Glomerular visceral epithelial cell (primary cell): ENCODE results near the gene FCAMR.

Experiments used
- DNase-seq: peaks from one replicate; pipeline ENCODE4 v3.0.0-alpha.2; 2016; ENCODE audit errors: extremely low spot score

Gene FCAMR

DNA sequence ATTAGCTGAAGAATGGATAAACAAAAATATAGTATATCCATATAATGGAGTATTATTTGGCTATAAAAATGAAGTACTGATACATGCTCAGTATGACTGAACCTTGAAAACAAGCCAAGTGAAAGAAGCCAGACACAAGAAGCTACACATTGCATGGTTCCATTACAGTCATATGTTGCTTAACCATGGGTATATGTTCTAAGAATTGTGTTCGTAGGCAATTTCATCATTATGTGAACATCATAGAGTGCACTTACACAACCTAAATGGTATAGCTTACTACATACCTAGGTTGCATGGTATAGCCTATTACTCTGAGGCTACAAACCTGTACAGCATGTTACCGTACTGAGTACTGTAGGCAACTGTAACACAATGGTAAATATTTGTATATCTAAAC is 28.6 kb upstream of the FCAMR start:
- DNase-seq, result no peak

DNA sequence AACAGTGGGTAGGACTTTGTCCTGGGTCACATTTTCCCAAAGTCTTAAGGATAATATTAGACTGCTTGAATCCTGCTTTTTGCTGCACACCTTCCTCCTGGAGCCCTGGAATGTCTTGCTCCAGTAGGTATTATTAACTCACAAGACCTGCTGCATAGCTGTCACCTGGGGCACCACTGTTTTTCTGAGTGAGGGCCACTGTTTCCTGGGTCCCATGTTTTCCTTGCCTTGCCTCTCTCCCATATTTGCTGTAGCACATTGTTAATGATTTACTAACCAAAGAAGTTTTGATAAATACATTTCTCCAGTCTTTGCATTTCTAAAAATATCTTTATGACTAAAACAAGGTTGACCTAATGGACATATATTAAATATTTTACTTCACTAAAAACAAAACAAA is 22.5 kb upstream of the FCAMR start:
- no peak for DNase-seq

DNA sequence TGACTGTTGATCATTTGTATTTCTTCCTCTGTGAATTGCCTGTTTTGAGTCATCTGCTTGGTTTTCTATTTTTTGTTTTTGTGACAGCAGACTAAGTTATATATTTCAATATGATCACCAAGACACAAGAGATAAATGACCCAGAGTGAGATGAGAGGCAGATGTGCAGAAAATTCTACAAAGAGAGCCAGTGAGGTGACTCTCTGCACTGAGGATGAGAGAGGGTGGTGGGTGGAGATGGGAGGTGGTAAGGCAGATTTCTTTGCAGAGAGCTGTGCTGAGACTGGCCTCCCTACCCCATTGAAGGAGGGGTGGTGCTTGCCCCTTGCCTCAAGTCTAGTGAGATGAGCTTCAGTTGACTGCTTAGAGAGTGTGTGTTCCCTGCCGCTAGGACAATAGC is 17.6 kb upstream of the FCAMR start:
- DNase-seq, result no peak

- DNase-seq, result no peak
These were observed 16.6 kb upstream of the FCAMR start for GRCh38 chr1:206986885-206987284.

DNA sequence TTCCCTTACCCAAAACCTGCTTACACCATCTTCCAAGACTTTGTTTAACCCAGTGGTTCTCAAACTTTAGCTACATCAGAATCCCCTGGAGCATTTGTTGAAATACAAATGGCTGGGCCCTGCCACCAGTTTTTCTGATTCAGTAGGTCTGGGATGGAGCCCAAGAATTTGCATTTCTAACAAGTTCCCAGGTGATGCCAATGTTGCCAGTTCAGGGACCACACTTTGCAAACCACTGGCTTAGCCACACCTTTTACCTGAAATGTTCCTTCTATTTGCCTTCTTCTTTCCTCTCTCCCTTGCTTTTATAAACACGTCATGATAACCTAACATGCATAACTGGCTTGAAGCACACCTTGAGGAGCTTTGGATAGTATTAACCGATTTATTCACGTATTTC is 16.1 kb upstream of the FCAMR start:
- DNase-seq, result no peak

DNA sequence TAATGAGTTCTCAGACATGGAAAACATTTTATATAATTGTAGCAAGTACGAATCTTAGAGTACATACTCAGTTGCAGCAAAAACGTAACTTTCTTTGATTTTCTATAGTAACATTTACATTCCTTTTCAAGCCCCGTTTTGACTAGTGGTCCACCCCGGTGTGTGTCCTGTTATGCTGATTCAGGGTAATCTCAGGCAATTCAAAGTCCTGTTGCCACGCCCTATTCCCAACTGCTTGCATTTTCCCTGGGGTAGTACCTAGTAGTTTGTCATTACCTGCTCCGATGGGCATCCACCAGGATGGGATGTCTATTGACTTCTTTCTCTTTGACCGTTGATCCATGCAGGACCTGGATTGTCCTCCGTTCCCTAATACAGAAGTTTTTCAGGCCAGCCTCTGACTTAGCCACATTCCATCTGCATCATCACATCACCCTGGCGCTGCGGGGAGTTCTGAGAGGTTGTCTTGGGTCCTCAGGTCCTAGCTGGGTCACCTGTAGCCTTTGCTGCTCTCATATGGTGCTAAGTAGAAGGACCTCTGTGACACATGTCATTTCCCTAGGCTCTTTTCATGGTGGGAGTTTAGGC is 15.0 kb upstream of the FCAMR start:
- no peak for DNase-seq

- peak; percentile 68 for DNase-seq
These were observed 12.0 kb upstream of the FCAMR start for GRCh38 chr1:206982216-206982615.

DNA sequence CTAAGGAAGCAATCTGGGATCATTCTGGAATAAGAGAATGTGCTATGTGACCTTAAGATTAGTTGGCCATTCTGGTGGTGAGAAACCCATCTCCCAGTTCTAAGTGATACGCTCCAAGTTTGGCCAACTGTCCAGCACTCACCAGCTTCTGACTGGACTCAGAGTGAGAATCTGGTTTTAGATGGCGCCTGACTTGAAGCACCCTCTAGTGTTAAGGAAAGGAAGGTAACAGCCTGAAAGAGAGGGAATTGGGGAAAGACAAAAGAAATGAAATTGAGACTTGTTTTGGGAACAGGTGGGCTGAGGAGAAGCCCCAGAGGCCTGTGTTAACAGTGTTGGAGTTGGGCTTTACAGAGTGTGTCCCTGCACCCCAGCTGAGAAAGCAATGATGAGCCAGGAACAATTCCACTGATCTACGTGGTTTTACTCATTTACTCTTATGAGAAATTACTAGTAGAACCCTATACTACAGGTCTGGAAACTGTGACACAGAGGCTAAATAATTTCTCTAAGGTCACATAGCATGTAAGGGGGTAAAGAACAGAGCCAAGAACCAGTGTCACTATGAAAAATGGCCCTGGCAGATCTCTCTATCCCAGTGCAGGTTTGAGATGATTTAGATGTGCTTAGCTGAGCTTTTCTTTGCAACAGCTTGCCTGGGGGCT is 9.3 kb upstream of the FCAMR start:
- peak; percentile 47 for DNase-seq

DNA sequence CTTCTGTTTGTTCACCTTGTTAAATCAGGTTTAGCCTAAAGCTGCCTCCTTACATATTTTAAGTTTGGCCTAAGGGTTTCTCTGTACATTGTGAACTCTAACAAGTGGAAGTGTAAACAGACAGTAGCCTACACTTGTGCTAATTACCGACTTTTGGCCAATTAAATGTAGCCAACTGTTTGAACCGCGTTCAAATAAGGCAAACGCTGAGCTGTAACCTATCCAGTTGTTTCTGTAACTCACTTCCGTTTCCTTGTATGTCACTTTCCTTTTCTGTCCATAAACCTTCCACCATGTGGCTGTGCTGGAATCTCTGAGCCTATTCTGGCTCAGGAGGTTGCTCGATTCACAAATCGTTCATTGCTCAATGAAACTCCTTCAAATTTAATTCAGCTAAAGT is 8.0 kb upstream of the FCAMR start:
- no peak for DNase-seq

DNA sequence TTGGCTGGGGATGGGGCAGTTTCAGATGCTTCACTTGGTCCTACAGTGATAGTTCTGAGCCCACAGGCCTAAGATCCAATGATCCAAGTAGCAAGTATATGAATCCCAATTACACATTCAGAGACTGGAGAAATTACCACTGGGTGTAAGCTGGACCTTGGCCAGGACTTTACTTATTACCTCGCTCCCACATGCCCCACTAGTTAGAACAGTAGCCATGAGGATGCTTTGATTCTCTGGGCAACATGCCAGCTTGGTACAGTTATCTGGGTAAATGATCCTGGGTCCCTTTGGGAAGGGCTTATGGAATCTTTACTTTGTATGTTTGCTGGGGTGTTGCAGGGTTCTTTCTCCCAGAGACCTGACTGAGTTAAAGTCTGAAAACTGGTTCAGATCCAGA is 5.0 kb upstream of the FCAMR start:
- DNase-seq, result peak; percentile 69

DNA sequence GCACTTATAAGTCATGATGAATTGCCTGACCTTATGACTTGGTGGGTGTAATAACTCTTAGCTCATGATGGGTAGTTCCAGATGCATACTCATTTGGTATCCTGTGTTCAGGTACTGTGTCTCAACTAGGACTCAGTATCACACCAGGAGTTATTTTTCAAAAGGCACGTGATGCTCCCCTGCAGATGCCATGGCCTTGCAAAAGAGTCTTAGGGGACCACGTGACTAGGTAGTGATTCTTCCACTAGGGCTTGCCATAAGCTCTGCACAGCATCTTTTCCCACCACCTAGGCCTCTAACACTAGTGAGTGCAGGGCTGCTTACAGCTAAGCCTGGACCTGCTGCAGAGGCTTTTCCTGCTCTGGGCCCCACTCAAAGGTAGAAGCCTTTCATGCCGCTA is 3.9 kb upstream of the FCAMR start:
- DNase-seq, result no peak

DNA sequence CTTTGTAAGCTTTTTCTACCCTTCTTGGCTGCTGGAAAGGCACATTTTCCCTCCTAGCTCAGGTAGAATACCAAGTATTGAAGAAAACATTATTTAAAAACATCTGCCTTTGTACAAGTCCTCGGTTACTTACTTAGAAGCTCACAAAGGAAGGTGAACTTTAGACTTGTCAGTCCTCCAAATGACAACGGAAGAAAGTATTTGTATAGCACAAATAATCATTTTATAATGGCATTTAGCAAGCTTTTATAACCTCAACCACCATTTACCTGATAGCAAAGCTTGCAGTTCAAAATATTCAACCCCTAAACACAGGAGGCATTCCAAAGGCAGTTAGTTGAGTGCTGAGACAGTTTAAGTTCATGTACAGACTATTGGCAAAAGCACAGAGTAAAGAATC is 2.5 kb upstream of the FCAMR start:
- DNase-seq, result no peak

DNA sequence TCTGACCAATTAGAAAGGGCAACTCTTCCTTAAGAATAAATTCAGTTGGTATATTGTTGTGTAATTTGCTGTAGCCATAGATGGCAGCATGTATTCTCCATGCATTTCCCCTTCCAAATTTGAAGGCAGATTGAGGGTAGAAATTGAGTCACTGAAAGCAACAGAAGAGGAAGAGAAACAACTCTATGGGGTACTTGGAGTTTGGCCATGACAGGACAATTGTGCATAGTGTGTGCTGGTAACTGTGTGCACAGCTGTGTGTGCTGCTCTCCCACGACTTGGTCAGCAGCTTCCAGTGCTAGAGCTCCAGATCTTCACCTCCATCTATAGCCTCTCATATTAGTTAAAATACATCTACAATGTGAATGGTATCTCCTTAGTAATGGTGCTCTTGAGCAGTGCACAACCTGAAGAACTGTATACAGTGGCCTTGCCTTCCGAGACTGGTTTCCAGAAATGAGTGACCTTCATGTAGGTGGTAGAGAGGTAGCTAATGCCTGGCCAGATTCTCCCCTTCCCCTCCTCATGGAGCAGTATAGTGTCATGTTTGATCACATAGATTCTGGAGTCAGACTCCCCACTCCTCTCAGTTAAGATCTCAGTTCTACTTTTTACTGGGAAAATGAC is 882 bp upstream of the FCAMR start:
- DNase-seq, result no peak

DNA sequence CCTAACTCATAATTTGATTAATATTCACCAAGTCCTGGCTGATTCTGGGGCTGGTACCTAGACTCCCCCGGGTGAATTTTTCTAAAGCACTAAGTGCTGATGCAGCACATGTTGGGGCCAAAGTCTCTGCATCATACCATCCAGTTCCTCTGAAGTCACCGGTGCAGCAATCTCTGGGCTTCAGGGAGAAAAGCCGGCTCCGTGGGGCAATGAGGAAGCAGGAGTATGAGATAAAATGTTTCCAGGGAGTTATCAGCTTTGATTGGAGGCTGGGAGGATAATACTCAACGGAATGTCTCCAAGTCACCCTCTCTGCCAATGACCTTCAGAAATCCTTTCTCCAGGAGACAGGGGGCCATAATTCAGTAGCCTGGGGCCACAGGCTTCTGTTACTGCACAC is 1.2 kb downstream of the FCAMR start:
- no peak for DNase-seq

DNA sequence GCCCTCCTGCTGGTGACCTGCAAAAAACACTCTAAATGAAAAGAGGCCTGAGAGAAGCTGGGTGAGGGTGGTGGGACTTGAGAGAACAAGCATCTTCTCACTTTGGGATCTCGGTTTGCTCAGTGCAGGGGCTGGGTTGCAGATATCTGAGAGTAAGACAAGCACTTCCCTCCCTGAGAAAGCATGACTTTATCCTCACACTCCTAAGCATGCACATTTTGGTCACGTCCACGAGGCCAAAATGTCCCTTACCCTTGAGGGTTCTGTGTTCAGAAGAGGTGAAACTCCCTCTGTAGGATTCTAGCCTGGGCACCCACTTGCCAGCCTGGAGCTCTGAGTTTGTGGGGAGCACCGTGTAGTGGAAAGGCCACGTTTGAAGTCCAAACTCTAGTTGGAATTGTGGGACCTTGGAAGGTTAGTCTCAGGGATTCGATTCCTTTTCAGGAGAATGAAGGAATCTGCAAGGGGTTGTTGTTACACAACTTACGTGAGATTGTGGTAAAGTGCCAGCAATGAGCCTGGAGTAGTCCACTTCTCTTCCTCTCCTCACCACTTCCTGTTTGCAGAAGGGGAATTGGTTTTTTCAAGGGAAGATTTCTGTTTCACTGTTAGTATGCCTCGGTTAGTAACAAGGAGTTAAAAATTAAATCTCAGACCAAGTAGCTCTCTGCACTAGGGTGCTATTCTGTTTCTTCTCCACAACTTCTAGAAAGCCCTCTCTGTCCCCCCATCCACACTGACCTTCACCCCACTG is 3.0 kb downstream of the FCAMR start:
- peak; percentile 64 for DNase-seq

GRCh38 chr1:206965781-206966180 is 4.5 kb downstream of the FCAMR start:
- no peak for DNase-seq

DNA sequence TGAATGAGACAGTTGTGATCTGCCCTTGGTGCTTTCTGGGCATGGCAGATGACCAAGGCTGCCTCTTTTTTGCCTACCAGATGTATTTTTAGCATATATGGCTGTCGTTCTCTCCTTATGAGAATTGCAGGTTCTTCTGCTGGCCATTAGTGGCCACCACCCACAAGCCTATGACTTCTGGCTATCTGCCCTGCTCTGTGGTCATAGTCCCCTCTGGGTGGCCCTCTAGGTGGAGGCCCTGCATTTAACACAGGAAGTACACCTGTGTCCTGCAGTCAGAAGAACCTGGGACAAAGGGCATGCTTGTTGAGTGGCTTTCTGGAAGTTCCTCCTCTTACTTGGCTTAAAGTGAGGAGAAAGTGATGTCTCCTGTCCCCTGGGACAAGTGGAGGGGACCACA is 6.5 kb downstream of the FCAMR start:
- no peak for DNase-seq

GRCh38 chr1:206963119-206963712 is 7.0 kb downstream of the FCAMR start:
- no peak for DNase-seq

GRCh38 chr1:206962272-206962671 is 8.0 kb downstream of the FCAMR start:
- no peak for DNase-seq

DNA sequence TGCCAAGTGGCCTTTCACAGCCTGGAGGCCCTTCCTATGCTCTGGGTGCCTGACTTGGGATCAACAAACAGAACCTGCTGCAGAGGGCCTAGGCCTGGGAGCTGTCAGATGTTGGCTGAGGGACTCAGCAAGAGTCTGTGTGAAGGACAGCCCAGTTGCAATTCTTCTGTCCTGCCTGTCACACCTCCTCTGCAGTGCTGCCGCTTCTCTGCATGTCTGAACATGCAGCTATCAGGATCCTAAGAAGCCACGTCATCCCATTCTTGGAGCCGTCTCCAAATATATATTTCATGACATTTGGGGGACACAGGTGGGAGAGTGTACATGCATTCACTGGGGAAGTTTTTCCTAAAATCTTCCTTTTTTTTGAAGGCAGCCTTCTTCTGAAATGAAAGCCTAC is 8.6 kb downstream of the FCAMR start:
- no peak for DNase-seq

- DNase-seq, result no peak
These were observed 9.4 kb downstream of the FCAMR start for GRCh38 chr1:206960676-206961386.

DNA sequence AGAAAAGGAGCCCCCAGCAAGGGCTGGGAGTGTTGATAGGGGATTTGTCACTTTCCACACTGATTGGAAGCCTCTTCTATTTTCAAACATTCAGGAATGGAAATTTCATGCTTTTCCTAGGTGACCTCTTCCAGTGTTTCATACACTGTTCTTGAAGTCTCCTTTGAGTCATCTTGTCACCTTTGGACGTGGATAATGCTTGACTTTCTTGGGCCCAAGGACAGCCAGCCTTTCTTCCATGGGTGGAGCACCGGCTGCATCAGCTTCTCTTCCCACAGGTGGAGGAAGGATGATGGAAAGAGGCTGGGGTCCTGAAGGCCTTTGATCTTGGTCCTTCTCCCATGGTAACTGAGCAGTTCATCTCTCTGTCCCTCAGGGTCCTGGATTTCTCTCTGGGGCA is 12.1 kb downstream of the FCAMR start:
- DNase-seq, result no peak
